HG03175 (cell line): ENCODE data around the gene SIK3.
"Not testable (repeated sequence)": the region's sequence is repeated elsewhere in the genome, so short reads cannot be mapped to it uniquely, and the experiment has no call there.

ENCODE experiments used
- ATAC-seq: cut with Tn5 transposase; IDR thresholded peaks from one replicate; pipeline ENCODE4 v1.9.1; 2021; ENCODE audit warnings: mild to moderate bottlenecking, moderate library complexity; ENCODE audit not compliant: unreplicated experiment

SIK3 gene

DNA sequence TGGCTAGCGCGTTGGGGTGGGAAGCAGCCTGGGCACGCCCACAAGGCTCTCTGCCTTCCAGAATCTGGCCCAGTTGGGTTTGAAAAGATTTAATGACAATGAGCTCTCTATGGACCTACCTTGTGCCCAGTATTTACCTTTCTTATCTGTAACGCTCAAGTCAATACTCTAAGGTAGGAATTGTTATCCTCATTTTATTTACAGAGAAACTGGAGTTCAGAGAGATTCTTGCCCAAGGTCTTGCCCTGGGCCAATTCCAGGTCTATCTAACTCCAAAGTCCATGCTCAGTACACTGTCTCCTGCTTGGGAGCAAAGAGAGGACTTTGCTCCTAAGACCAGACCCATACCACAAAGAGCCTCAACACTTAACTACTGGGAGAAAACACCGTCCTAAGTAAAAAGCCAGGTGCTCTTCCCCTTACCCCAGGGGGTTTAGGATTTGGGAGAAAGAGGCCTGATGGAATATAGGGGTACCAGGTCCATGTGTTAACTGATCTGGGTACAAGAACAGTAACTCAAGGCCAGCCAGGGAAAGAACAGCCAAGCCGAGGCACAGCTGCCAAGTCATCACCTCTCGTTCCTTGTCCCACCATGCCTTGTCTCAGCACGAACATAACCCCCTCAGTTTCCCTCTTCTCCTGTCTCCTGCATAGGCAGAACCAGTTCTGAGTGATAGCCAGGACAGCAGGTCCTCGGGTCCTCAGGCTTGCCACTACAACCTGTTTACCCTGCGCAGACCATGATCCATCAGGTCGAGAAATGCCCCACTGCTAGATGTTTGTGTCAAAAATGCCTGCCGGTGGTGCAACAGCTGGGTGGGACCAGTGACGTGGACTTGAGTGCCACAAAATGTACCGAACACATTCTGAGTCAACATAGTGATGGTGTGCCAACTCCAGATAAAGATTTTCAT, 289.7 kb downstream of the SIK3 start:
- no peak for ATAC-seq

DNA sequence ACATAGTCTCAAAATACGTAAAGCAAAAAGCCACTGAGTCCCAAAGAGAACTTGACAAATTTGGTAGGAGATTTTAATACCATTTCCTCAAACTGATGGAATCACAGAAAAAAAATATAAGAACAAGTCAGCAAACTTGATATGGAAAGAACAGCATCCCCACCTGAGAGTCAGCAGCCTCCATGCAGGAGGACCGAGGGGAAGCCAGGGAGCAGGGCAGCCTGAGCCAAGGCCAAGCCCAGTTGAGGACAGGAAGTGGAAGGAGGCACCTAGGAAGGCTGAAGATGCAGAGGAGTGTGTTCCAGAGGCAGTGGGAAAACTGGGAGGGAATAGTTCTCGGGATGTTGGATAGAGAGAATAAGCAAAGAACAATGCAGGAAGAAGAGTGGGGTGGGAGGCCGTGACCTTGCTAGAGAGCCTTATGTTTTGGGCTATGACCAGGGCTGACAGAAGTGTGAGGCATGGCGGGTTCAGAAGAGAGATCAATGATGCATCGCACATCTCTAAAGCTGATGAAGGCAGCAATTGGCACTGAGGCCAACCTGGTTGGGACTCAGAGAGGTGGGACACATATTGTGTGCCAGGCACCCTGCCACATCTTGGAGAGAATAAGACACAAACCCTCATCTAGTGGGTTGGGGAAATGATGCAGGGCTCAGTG, 290.5 kb downstream of the SIK3 start:
- ATAC-seq: no peak

DNA sequence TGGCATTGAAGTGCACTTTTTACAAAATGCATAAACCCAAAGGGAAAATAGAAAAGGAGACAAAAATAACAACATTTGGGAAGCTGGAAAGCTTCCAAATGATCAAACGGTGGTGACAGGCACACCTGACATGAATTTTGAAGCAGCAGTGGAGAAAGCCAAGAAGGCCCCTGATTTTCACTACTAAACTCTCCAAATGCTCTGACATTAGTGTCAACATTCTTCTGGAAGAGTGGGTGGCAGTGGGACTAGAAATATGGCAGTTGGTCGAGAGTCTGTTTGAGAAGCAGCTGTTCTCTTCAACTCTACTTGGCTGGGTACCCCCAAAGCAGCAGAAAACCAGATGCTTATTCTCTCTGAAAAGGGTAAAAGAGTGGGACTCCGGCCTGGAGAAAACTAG, 294.2 kb downstream of the SIK3 start:
- ATAC-seq: no peak

DNA sequence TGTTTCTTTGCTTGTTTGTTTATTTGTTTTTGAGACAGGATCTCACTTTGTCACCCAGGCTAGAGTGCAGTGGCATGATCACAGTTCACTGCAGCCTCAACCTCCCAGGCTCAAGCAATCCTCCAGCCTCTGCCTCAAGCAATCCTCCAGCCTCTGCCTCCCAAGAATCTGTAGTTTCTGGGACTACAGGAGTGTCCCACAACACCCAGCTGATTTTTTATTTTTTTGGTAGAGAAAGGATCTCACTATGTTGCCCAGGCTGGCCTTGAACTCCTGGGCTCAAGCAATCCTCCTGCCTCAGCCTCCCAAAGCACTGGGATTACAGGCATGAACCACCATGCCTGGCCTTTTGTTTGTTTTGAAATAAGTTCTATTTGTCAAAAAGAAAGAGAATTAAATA, 296.6 kb downstream of the SIK3 start:
- ATAC-seq: not testable (repeated sequence)

DNA sequence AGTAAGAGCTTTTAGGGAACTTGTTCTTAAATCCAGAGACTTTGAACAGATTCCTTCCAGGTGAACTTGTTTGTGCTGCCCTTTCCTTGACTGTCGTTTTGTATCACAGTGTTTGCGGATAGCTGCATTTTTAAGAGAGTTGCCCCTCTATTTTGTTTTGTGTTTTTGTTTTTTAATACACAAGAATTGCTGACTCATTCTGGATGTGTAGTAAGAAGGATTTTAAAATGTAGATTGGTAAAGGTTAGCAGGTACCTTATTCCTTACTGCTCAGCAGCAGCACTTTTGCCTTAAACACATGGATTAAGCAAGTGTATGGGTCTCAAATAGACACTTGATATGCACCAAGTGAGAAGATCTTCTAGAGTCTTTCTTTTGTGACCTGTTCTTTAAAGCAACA, 297.6 kb downstream of the SIK3 start:
- no peak for ATAC-seq

DNA sequence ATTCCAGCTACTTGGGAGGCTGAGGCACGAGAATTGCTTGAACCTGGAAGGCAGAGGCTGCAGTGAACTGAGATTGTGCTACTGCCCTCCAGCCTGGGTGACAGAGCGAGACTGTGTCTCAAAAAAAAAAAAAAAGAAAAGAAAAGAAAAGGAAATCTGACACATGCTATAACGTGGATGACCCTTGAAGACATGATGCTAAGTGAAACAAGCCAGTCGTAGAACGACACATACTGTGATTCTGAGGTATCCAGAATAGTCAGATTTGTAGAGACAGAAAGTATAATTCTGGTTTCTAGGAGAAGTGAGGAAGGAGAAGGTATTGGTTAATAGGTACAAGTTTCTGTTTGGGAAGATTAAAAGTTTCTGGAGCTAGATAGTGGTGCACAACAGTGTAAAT, 299.9 kb downstream of the SIK3 start:
- no peak for ATAC-seq

DNA sequence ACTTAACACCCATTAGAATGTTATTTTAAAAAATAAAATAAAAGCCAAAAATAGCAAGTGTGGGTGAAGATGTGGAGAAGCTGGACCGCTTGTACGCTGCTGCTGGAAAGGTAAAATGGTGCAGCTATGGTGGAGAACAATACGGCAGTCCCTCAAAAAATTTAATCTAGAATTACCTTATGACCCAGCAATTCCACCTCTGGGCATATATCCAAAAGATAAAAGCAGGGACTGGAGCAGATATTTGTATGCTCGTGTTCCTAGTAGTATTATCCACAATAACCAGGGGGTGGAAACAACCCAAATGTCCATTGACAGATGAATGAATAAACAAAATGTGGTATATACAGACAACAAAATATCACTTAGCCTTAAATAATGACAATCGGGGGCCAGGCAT, 300.4 kb downstream of the SIK3 start:
- ATAC-seq: no peak

DNA sequence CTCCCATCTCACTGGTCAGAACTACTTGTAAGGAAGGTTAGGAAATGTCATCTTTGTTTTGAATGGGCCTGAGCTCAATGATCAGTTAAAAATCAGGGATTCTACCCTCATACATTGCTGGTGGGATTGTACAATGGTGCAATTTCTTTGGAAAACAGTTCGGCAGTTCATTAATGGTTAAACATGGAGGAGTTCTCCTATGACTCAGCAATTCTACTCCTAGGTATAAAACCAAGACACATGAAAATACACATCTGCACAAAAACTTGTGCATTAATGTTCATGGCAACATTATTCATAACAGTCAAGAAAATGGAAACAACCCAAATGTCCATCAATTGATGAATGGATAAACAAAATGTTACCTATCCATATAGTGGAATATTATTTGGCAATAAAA, 301.7 kb downstream of the SIK3 start:
- no peak for ATAC-seq

DNA sequence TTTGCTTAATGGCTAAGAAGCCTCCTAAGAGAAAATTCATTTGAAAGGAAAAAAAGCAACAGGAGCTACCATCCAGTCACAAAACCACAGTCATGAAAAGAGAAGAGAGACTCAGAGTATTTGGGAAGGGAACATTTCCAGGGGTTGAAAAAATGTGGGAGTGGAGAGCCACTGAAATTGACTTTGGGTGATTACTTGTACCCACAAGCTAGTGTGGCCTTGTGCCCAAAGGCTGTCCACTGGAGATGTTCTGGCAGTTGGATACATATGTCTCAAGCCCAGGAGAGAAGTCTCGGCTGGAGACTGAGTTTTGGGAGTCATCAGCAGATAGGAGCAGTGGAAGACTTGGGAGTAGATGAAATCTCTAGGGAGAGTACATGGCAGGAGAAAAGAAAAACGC, 303.4 kb downstream of the SIK3 start:
- no peak for ATAC-seq

DNA sequence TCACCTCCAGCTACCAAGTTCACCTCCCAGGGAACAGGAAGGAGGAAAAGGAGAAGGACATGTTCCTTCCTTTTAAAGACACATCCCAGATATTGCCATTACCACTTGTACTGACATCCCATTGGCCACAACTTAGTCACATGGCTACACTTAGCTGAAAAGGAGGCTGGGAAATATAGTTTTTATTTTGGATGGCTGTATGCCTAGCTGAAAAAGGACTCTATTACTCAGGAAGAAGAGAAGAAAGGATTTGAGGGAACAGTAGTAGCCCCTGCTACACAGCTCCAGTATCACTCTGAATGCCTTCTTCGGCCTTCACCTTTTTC, 304.5 kb downstream of the SIK3 start:
- no peak for ATAC-seq
